SK-N-SH treated with all-trans-retinoic acid at 6 μM for 48 hours (cell line): ENCODE results near the gene RIN3.

Source experiments
- ARNTL ChIP-seq: fragments of 450-650 bp; formaldehyde crosslinking; IDR thresholded peaks from 2 replicates; pipeline ENCODE4 v1.5.0; 2020; ENCODE audit warnings: low read depth, mild to moderate bottlenecking, moderate library complexity, borderline replicate concordance
- GLIS3 ChIP-seq: fragments of 250-450 bp; sonication (Bioruptor Pico); IDR thresholded peaks from 2 replicates; pipeline ENCODE4 v1.5.0; 2020; ENCODE audit warnings: mild to moderate bottlenecking, moderate library complexity
- POU6F1 ChIP-seq: fragments of 250-450 bp; sonication (Bioruptor Pico); IDR thresholded peaks from 2 replicates; pipeline ENCODE4 v1.8.0; 2021; ENCODE audit warnings: low read depth, mild to moderate bottlenecking, moderate library complexity, borderline replicate concordance
- RARB ChIP-seq: fragments of 250-450 bp; sonication (Bioruptor Pico); IDR thresholded peaks from 2 replicates; pipeline ENCODE4 v1.8.0; 2021; ENCODE audit warnings: mild to moderate bottlenecking, moderate library complexity
- SNAI2 ChIP-seq: fragments of 250-450 bp; sonication (Bioruptor Pico); IDR thresholded peaks from 2 replicates; pipeline ENCODE4 v1.5.0; 2020; ENCODE audit warnings: mild to moderate bottlenecking, moderate library complexity
- TCF4 ChIP-seq: fragments of 250-450 bp; sonication (Bioruptor Pico); IDR thresholded peaks from 2 replicates; pipeline ENCODE4 v1.8.0; 2021; ENCODE audit warnings: mild to moderate bottlenecking, moderate library complexity, borderline replicate concordance
- TSHZ2 ChIP-seq: fragments of 250-450 bp; sonication (Bioruptor Pico); IDR thresholded peaks from 2 replicates; pipeline ENCODE4 v1.5.0; 2020; ENCODE audit warnings: mild to moderate bottlenecking, moderate library complexity
- ZFP30 ChIP-seq: fragments of 450-650 bp; formaldehyde crosslinking; IDR thresholded peaks from 2 replicates; pipeline ENCODE4 v1.5.0; 2022; ENCODE audit warnings: mild to moderate bottlenecking, moderate library complexity
- ZNF565 ChIP-seq: fragments of 450-650 bp; formaldehyde crosslinking; conservative IDR thresholded peaks from 2 replicates; pipeline ENCODE4 v1.5.0; 2020; ENCODE audit warnings: low read depth, mild to moderate bottlenecking, moderate library complexity
- TF ChIP-seq, protein P1 (sequence below): fragments of 250-450 bp; sonication (Bioruptor Pico); IDR thresholded peaks from 2 replicates; pipeline ENCODE4 v1.5.1; 2020; ENCODE audit warnings: low read depth, mild to moderate bottlenecking, moderate library complexity
- TF ChIP-seq, protein P2 (sequence below): fragments of 250-450 bp; sonication (Bioruptor Pico); IDR thresholded peaks from 2 replicates; pipeline ENCODE4 v1.8.0; 2020; ENCODE audit warnings: mild to moderate bottlenecking, moderate library complexity, borderline replicate concordance

GRCh38 chr14:92704821-92705220, 191.2 kb downstream of the RIN3 start:
- no peak for TF ChIP-seq ARNTL (CRISPR knock-in tag)
- TF ChIP-seq ZNF565 (CRISPR knock-in tag): no peak
- TF ChIP-seq SNAI2: no peak
- no peak for TF ChIP-seq POU6F1 (CRISPR knock-in tag)
- TF ChIP-seq TSHZ2 (CRISPR knock-in tag): no peak
- TF ChIP-seq RARB (CRISPR knock-in tag): no peak
- TF ChIP-seq, protein P1, sequence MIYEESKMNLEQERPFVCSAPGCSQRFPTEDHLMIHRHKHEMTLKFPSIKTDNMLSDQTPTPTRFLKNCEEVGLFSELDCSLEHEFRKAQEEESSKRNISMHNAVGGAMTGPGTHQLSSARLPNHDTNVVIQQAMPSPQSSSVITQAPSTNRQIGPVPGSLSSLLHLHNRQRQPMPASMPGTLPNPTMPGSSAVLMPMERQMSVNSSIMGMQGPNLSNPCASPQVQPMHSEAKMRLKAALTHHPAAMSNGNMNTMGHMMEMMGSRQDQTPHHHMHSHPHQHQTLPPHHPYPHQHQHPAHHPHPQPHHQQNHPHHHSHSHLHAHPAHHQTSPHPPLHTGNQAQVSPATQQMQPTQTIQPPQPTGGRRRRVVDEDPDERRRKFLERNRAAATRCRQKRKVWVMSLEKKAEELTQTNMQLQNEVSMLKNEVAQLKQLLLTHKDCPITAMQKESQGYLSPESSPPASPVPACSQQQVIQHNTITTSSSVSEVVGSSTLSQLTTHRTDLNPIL (CRISPR knock-in tag): no peak
- TF ChIP-seq, protein P2, sequence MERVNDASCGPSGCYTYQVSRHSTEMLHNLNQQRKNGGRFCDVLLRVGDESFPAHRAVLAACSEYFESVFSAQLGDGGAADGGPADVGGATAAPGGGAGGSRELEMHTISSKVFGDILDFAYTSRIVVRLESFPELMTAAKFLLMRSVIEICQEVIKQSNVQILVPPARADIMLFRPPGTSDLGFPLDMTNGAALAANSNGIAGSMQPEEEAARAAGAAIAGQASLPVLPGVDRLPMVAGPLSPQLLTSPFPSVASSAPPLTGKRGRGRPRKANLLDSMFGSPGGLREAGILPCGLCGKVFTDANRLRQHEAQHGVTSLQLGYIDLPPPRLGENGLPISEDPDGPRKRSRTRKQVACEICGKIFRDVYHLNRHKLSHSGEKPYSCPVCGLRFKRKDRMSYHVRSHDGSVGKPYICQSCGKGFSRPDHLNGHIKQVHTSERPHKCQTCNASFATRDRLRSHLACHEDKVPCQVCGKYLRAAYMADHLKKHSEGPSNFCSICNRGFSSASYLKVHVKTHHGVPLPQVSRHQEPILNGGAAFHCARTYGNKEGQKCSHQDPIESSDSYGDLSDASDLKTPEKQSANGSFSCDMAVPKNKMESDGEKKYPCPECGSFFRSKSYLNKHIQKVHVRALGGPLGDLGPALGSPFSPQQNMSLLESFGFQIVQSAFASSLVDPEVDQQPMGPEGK (CRISPR knock-in tag): no peak
- no peak for TF ChIP-seq TCF4
- TF ChIP-seq GLIS3 (CRISPR knock-in tag): no peak
- TF ChIP-seq ZFP30 (CRISPR knock-in tag): no peak
